Cerebellar cortex (tissue), 1 donor: ENCODE measurements around the gene LHX3.
"Not testable (repeated sequence)": the region's sequence is repeated elsewhere in the genome, so short reads cannot be mapped to it uniquely, and the experiment has no call there.

Experiments used
- DNase-seq: peaks from one replicate; pipeline ENCODE4 v3.0.0-alpha.2; 2015; ENCODE audit warnings: low spot score

LHX3 gene

DNA sequence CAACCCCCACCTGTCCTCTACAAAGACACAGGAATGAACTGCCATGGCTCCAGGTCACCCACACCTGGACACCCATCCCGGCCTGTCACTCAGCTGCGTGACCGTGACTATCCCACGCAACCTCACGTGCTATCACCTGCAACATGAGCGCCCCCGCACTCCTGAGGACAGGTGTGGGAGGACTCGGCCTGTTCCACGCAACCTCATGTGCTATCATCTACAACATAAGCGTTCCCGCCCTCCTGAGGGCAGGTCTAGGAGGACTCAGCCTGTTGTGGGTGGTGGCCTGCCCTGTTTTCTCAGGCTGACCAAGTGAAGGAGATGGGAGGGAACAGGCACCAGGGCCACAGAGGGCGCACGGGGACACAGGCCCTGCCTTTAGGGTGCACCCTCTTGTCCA, 36.6 kb upstream of the LHX3 start:
- no peak for DNase-seq

DNA sequence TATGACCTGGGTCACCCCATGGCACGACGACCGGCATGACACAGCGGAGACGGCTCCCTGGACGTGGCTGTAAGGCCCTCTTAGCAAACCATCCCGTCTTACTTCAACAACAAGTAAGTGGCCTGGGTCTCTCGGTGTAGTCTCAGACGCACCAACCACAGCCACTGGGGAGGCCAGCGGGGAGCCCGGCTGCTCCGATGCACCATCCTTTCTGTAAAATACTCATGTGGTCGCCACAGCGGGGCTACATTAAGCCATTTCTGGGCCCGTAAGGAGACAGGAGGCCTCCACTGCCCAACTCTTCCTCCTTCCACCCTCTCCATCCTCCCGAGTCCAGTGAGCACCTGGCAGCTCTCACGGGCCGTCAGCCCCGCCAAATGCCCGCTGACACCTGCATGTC, 36.0 kb upstream of the LHX3 start:
- no peak for DNase-seq

DNA sequence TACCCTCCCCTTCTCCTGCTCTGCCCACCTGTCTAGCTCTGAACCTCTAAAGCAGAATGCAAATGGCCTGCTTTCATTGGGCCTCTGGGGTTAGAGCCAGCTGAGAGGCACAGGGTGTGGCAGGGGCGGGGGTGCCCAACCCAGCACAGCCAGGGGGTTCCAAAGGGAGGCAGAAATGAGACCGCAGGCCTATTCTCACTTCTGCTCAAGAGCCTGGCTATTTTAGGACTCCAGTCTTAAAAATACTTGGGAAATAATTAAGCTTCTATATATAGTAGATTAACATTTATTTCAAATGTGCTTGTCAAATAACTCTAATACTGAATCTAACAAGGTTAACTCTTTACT, 35.0 kb upstream of the LHX3 start:
- no peak for DNase-seq

DNA sequence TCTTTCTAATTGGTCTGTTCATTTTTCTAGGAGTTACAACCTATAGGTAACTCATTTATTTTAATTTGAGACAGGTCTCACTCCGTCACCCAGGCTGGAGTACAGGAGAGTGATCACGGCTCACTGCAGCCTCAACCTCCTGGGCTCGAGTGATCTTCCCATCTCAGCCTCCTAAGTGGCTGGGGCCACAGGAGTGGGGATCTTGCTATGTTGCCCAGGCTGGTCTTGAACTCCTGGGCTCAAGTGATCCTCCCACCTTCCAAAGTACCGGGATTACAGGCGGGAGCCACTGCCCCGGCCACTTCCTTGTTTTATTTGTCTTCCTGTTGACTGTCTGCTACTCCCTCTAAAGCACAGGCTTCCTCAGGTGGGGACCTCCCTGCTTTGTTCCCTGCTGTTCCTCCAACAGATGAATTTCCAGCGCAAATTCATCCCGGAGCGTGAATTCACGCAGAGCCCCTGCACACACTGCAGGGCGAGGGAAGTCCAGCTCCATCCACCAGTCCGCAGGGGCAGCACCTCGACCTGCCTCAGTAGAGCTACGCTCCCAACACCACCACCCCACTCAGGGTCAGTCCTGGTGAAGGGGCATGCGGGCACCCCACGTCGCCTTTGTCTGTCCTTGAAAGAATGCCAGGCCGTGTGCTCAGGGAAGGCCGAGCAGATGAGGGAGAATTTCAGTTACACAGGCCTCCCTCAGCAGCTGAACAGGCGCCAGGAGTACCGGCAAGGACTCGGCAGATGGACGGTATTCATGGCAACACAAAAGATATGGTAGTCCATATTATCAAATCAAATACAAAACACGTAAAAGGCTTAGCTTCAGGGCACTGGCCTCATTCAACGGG, 34.4 kb upstream of the LHX3 start:
- DNase-seq = peak; percentile 83

DNA sequence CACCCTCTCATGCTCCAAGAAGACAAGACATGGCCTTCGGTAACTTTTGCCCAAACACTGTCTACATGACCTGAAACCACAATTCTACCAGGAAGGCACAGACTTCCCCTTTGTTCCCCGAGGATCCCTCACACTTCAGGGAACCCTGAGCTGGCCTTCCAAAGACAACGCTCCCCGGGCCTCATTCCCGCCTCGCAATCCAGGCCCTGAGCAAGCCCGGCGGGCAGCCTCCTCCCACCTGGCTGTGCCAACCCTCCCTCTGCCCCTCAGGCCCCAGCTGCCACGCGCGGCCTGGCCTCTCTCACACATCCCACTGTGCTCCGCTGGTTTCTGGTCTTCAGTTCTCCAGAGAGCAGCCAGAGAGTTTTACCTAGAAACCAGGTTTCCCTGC, 33.4 kb upstream of the LHX3 start:
- DNase-seq = no peak

DNA sequence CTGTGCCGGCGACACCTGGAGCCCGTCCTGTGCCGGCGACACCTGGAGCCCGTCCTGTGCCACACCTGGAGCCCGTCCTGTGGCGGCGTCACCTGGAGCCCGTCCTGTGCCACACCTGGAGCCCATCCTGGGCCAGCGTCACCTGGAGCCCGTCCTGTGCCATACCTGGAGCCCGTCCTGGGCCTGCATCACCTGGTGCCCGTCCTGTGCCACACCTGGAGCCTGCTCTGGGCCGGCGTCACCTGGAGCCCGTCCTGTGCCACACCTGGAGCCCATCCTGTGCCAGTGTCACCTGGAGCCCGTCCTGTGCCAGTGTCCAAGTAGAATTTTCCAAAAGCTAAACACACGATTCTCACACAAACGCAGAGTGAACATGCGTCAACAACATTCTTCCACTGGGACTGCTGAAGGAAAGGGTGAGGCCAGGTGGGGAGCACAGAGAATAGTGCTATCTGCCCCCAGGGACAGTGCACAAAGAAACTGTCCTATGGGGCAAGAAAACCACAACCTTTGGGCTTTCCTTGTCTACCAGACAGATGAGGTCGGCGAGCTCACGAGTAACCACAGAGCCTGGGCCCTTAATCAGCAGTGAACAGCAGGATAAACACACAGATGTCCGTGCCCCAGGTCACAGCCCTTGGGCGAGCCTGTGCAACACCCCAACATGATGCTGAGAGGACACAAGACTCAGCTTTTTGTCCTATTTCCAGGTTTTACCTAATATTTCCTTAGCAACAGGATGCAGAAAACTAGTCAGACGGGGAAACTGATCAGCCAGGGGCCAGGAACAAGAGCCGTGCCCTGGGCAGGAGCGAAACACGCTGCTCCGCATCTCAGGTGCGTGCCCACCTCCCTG, 32.8 kb upstream of the LHX3 start:
- no peak for DNase-seq

DNA sequence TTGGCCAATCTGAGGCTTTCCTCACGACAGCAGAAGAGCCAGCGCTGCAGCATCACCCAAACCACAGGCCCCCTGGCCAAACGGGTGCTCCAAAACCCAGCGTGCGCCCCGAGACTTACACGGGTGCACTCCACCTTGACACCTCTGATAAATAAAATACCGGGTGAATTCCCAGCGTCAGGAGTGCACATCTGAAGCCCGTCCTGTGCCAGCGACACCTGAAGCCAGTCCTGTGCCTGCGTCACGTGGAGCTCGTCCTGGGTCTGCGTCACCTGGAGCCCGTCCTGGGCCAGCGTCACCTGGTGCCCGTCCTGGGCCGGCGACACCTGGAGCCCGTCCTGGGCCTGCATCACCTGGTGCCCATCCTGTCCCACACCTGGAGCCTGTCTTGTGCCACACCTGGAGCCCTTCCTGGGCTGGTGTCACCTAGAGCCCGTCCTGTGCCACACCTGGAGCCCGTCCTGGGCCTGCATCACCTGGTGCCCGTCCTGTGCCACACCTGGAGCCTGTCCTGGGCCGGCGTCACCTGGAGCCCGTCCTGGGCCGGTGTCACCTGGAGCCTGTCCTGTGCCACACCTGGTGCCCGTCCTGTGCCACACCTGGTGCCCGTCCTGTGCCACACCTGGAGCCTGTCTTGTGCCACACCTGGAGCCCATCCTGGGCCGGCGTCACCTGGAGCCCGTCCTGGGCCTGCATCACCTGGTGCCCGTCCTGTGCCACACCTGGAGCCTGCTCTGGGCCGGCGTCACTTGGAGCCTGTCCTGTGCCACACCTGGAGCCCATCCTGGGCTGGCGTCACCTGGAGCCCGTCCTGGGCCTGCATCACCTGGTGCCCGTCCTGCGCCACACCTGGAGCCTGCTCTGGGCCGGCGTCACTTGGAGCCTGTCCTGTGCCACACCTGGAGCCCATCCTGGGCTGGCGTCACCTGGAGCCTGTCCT, 31.8 kb upstream of the LHX3 start:
- not testable (repeated sequence) for DNase-seq

DNA sequence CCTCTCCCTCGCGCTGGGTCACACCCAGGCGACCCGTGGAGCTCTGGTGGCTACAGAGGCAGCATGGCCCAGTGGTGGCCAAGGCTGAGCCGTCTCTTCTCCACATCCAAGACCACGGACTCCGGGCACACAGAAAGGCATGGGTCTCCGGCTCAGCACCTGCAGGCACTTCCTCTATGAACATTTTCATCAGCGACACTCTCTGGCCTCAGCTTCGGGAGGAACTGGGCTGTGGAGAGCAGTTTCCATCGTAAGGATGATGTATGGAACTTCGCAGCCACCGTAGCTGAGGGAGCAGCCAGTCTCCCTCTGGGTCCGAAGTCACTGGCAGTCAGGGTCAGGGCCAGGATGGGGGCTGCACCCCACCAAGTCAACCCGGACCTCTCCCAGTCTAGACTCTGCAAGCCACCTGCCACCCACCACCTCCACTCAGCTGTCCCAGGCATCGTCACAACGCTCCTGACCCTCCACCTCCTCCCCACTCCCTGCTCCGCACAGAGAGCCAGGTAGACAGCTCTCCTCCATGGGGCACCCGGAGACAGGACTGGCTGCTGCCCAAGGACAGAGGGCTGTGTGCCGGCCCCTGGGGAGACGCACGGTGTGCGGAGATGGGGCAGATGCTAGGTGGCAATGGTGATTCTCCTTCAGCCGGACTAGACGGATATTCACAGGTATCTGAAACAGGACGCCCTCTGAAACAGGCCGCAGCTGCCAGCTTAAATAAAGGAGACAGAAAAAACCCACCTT, 31.0 kb upstream of the LHX3 start:
- DNase-seq = peak; percentile 53

DNA sequence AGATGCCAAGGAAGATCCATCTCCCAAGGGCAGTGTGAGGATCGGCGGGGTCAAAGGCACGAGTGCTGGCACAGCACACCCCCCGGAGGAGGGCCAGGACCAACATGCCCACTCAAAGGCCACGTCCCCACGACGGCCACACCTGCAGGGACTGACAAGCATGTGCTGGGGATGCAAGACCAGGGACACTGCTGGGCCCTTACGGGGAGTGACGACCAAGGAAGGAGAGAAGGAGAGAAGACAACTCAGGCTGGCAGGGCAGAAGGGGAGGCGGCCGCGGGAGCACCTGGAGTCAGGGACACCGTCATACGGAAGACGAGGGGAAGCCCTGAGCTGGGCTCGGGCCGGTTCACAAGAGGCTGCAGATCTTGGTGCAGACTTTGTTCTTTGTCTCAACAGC, 30.2 kb upstream of the LHX3 start:
- DNase-seq = no peak

DNA sequence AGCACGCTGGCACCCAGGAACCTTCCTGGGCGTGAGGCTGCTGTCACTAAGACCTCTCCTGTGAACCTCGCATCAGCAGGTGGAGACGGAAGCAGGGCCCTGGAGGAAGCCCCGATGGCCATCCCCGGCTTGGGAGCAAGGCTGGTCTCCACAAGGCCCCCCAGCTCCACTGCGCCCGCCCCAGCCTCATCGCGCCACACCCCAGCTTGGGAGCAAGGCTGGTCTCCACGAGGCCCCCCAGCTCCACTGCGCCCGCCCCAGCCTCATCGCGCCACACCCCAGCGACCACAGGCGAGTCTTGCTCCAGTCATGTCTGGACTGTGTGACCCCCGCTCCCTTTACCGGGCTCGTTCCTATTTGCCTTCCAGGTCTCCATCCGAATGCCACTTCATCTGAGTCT, 29.7 kb upstream of the LHX3 start:
- no peak for DNase-seq

DNA sequence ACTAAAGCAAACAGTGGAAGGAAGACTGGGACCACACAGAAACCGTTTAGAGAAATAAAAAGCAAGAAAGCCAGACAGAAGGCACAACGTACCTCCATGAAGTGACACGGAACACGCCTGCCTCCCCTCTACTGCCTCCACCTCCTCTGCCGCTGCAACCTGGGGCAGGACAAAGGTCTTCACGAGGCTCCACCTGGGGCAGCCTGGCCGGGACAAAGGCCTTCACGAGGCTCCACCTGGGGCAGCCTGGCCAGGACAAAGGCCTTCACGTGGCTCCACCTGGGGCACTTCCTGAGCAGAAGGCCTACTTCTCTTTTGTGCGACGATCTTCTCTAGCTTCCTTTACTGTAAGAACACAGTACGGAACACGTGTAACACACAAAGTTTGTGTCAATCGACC, 28.9 kb upstream of the LHX3 start:
- DNase-seq = no peak

DNA sequence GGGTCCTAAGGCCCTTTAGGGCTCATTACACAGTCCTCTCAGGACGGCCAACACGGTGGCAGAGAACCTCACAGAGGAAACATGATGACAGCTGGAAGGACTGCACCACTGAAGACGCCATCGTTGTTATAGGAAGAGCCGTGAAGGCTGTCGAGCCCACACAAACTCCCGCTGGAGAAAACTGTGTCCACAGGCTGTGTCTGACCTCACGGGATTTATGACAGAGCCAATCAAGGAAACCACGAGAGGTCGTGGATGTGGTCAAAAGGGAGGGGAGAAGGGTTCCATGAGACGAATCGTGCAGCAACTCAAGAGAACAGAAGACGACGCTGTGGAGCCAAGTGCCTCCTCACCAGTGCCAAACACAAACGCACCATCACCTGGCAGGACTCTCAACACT, 28.5 kb upstream of the LHX3 start:
- peak; percentile 36 for DNase-seq

DNA sequence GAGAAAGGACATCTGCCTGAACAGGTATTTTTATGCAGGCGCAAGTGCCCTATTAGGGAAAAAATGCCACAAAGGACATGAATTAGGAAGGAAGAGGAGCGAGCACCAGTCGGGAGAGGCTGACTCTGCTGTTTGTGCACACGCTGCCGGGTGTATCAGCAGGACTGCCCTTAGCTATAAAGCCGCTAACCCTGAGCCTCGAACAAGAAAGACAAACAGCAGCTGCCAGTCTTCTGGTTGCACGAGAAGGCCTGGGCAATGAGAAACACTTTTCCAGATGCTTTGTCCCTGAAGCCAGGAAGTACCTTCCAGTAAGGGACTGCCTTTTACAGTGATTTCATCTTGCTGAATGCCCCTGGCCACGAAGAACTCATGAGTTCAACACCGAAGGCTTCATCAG, 28.0 kb upstream of the LHX3 start:
- no peak for DNase-seq

DNA sequence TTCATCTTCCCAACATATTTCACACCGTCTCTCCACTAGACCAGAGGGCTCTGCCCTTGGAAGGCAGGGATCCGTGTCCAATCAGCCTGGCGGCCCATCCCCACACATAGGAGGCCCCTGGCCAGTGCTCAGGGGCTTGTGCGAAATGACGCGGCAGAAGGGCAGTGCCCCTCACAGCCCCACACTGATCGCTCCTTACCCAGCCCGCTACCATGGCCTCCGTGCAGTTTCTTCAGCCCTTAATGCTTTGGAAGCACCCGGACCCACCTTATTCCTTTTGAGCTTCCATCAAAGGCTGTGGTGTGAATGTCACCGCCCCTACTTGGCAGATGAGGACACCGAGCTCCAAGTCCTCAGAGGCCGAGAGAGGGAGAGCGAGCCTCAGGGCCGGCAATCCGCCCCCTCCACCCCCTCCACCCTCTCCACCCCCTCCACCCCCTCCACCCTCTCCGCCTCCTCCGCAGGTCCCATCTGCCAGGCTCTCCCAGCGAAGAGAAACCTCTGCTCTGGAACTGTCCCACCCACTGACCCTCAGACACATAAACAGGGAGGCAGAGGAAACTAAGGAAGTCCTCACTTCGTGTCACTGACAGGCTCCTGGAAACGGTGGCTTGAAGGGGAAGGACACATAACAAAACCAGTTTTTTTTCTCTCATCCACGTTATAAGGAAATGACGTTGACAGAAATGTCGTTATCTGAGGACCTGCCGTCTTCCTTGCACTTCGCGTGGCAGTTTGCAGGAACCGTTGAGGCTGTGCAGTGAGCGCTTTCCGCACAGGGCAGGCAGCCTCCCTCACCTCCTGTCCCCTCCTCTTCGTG, 26.8 kb upstream of the LHX3 start:
- DNase-seq = no peak

DNA sequence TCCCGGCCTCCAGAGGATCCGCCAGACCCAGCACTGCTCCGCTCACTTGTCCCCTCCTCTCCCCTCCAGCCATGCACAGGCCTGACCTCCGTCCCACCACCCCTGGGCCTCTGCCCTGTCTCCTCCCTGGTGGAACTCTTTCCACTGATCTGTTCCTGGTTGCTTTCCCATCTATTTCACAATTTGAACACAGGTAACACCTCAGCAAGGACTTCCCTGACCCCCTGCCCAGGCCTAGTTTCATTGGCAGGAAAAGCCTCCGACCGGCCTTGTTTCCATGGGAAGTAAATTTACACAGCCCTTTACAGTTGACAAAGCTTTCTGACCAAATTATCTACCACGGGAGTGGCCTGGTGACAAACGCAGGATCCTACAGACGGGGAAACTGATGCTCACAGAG, 25.8 kb upstream of the LHX3 start:
- no peak for DNase-seq

DNA sequence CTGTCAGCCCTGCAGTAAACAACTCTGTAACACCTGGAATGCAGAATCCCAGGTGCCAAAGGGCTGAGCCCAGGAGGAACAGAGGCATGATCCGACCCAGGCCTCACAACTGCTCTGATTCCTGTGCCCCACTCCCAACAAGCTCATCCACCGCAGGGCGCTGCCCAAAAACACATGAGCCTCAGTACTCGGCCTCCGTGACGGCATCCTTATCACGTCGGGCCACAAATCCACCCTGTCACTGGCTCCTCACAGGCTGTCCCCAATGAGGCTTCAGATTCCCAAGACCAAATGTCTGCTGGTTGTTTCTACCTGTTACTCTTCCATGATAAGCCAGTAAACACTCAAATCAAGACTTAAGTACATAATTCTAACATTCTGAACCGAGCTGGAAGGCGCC, 25.4 kb upstream of the LHX3 start:
- no peak for DNase-seq

DNA sequence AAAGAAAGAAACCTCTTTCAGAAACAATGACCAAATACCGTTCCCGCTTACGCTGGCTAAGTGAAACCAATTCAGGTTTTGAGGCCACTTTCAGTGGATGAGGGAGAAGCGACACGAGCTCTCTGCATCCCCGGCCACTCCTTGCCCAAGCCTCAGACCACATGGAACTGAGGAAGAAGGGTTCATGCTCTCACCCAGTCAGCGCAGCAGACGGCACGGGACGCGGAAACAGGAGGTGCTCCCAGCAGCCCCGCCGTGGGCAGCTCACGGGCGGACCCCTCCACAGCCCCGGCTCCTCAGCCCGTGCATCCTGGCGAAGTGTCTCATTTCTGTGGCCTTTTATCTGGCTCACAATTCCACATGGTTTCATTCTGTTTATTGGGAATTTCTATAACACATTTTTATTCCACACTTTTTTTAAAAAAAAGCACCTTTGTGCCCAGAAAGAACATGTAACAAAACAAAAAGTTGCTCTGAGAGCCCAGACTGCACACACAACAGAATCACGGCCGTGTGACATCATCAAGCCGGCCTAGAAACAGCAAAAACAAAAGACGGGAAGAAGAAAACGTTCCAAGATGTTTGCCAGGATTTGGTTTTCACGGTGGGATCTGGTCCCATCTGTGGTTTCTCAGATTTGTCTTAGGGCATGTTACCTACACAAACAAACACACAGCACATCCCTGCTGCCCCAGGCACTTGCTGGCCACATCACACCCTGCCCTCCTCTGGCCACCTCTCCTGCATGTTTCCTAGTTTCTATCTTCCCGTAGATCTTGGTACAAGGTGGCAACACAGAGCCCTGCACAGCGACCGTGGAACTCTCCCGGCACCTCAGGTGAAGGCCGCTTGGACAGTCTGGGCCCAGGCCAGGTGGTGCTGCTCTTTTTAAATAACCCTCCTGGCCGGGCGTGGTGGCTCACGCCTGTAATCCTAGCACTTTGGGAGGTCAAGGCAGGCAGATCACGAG, 24.5 kb upstream of the LHX3 start:
- DNase-seq = peak; percentile 32

DNA sequence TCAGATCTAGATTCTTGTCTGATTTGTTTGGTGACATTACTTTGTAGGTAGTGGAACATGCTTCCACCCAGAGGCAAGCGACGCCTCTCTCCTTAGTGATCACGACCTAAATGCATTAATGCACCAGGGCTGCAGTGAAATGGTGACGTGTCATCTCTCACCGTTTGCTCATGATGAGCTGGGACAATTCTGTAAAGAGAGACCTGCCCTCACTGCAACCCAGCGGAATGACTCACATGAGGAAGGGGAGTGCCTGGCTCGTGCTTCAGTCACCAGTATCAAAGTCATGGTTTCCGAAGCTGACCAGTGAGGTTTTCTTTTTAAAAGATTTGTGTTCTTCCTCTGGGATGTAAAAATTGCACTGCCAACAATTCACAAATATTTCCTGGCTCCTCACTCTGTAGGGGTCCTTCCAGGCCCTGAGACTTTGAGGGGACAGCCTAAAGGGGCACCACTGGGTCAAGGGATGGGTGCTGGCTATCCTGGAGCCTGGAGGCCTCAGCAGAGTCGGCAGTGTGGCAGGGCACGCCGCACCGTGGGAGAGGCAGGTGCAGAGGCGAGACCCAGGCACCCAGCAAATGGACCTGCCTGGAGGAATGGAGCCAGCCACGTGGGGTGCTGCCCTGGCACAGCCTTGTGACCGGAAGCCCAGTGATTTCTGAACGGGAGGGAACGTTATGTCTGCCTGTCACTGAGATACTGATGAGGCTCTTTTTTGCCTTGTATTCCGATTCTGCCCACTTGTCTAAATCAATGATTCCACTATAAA, 23.4 kb upstream of the LHX3 start:
- DNase-seq = peak; percentile 53
